Measurements from ENCODE around the gene RNF217.

RNF217 gene

GRCh38 chr6:124941259-124941658 lies 21.0 kb upstream of the RNF217 start:
- H3K4me1 ChIP-seq: no peaks in the 10 kb centered on the region
- H4K20me1 ChIP-seq: no peaks in the 10 kb centered on the region
- no peak overlapping the region for H3K4me3 ChIP-seq
- no peaks in the 10 kb centered on the region for H3K9me3 ChIP-seq (replicated peaks in 1 of 11)
- no peak overlapping the region for H3K4me2 ChIP-seq
- H3K9ac ChIP-seq: no peak overlapping the region
- H3K27me3 ChIP-seq: no peaks in the 10 kb centered on the region
- no peak overlapping the region for H3K27ac ChIP-seq
- no peak for TF ChIP-seq Cebpa-rat (IDR thresholded peaks at IDR 0.05)
- H3K36me3 ChIP-seq: no peaks in the 10 kb centered on the region

- H3K4me1 ChIP-seq: no peaks in the 10 kb centered on the region
- TF ChIP-seq Cebpa-rat (IDR thresholded peaks at IDR 0.05): no peak
These were observed 18.6 kb upstream of the RNF217 start for GRCh38 chr6:124943658-124944057.

GRCh38 chr6:124947971-124948451 lies 14.2 kb upstream of the RNF217 start:
- no peak overlapping the region for H3K27ac ChIP-seq
- H3K36me3 ChIP-seq: no peaks in the 10 kb centered on the region
- no peaks in the 10 kb centered on the region for H3K9me3 ChIP-seq (replicated peaks in 1 of 11)
- H4K20me1 ChIP-seq: no peaks in the 10 kb centered on the region
- H3K9ac ChIP-seq: no peak overlapping the region
- H3K4me1 ChIP-seq: no peaks in the 10 kb centered on the region
- no peaks in the 10 kb centered on the region for H3K27me3 ChIP-seq
- H3K4me2 ChIP-seq: no peak overlapping the region
- TF ChIP-seq Cebpa-rat (IDR thresholded peaks at IDR 0.05): no peak
- H3K4me3 ChIP-seq: no peak overlapping the region

More at GRCh38 chr6:124943658-124944057, 18.6 kb upstream of the RNF217 start:
- H3K27ac ChIP-seq: no peak overlapping the region
- no peak overlapping the region for H3K4me2 ChIP-seq
- H3K27me3 ChIP-seq: no peaks in the 10 kb centered on the region
- H3K9ac ChIP-seq: no peak overlapping the region
- H4K20me1 ChIP-seq: no peaks in the 10 kb centered on the region
- H3K9me3 ChIP-seq (replicated peaks in 1 of 11): no peaks in the 10 kb centered on the region
- H3K4me3 ChIP-seq: no peak overlapping the region
- H3K36me3 ChIP-seq: no peaks in the 10 kb centered on the region

DNA sequence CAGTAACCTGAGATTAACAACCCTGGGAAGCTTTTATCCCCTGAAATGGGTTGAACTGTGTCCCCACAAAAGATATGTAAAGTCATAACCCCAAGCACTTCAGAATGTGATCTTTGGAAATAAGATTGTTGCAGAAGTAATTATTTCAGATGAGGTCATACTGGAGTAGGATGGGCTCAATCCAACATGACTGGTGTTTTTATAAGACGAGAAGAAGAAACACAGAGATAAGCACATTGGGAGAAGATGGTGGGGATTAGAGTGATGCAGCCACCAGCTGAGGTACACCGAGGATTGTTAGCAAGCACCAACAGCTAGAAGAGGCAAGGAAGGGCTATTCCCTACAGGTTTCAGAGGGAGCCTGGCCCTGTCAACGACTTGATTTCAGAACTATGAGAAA lies 12.5 kb upstream of the RNF217 start:
- H3K36me3 ChIP-seq: no peaks in the 10 kb centered on the region
- no peak overlapping the region for H3K4me2 ChIP-seq
- no peak overlapping the region for H3K4me3 ChIP-seq
- no peak overlapping the region for H3K9ac ChIP-seq
- no peaks in the 10 kb centered on the region for H3K27me3 ChIP-seq
- H3K4me1 ChIP-seq: peaks cover 0 to 5% (median 0%) of the 10 kb centered on the region in 10 experiments; a peak in 2 of 20 replicates
- TF ChIP-seq Cebpa-rat (IDR thresholded peaks at IDR 0.05): no peak
- no peaks in the 10 kb centered on the region for H3K9me3 ChIP-seq (replicated peaks in 1 of 11)
- H3K27ac ChIP-seq: no peak overlapping the region
- no peaks in the 10 kb centered on the region for H4K20me1 ChIP-seq

DNA sequence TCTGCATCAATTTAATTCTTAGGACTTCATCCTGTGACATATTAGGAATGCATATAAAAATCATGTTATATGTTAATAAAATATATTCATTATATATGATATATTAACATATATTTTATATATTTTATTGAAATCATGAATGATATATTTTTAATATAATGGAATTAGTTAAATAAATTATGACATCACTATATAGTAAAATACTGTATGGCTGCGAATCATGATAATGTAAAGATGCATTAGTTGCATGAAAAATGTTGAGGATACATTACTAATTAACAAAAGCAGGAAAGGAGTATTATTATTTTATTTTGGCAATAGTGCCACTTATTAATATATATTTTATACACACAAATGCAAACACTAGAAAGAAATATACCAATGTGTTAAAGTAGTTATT lies 8.4 kb upstream of the RNF217 start:
- no peak for TF ChIP-seq Cebpa-rat (IDR thresholded peaks at IDR 0.05)
- Histone ChIP-seq H3K4me3 (no peak overlapping the region), H3K9ac (no peak overlapping the region), H3K4me1 (peaks cover 0 to 16% (median 6%) of the 10 kb centered on the region in 10 experiments; a peak in 10 of 20 replicates), H4K20me1 (no peaks in the 10 kb centered on the region), H3K9me3 (replicated peaks in 1 of 11) (peaks cover 0 to 7% (median 0%) of the 10 kb centered on the region in 11 experiments; a peak in 2 of 22 replicates), H3K27me3 (no peaks in the 10 kb centered on the region), H3K36me3 (no peaks in the 10 kb centered on the region), H3K4me2 (no peak overlapping the region; a peak in 1 of 22 replicates), H3K27ac (no peak overlapping the region)

GRCh38 chr6:124955108-124955856 lies 7.0 kb upstream of the RNF217 start:
- H3K9me3 ChIP-seq (replicated peaks in 1 of 11): peaks cover 0 to 7% (median 0%) of the 10 kb centered on the region in 11 experiments; a peak in 2 of 22 replicates
- no peak overlapping the region for H3K9ac ChIP-seq
- no peaks in the 10 kb centered on the region for H3K36me3 ChIP-seq
- H3K4me1 ChIP-seq: peaks cover 0 to 28% (median 9%) of the 10 kb centered on the region in 10 experiments; a peak in 10 of 20 replicates
- no peak overlapping the region for H3K4me3 ChIP-seq
- no peaks in the 10 kb centered on the region for H4K20me1 ChIP-seq
- H3K27ac ChIP-seq: no peak overlapping the region
- H3K4me2 ChIP-seq: no peak overlapping the region
- no peak for TF ChIP-seq Cebpa-rat (IDR thresholded peaks at IDR 0.05)
- H3K27me3 ChIP-seq: no peaks in the 10 kb centered on the region

- H3K4me2 ChIP-seq: no peak overlapping the region
- H3K9ac ChIP-seq: no peak overlapping the region
- H4K20me1 ChIP-seq: no peaks in the 10 kb centered on the region
- H3K36me3 ChIP-seq: no peaks in the 10 kb centered on the region
- peaks cover 0 to 7% (median 0%) of the 10 kb centered on the region in 11 experiments; a peak in 2 of 22 replicates for H3K9me3 ChIP-seq (replicated peaks in 1 of 11)
- H3K27ac ChIP-seq: no peak overlapping the region
- H3K27me3 ChIP-seq: no peaks in the 10 kb centered on the region
- H3K4me3 ChIP-seq: no peak overlapping the region
- no peak for TF ChIP-seq Cebpa-rat (IDR thresholded peaks at IDR 0.05)
- peaks cover 0 to 36% (median 14%) of the 10 kb centered on the region in 10 experiments; a peak in 12 of 20 replicates for H3K4me1 ChIP-seq
These were observed 6.2 kb upstream of the RNF217 start for GRCh38 chr6:124956018-124956417.

- Histone ChIP-seq H3K4me2 (peak overlapping the region in 3 of 11 experiments; percentile 33 to 58 (median 38); a peak in 4 of 22 replicates), H3K4me3 (no peak overlapping the region), H4K20me1 (no peaks in the 10 kb centered on the region), H3K4me1 (peaks cover 0 to 55% (median 22%) of the 10 kb centered on the region in 10 experiments; a peak in 13 of 20 replicates), H3K9me3 (replicated peaks in 1 of 11) (peaks cover 0 to 23% (median 16%) of the 10 kb centered on the region in 11 experiments; a peak in 18 of 22 replicates), H3K27ac (no peak overlapping the region), H3K36me3 (no peaks in the 10 kb centered on the region), H3K9ac (no peak overlapping the region), H3K27me3 (no peaks in the 10 kb centered on the region)
- no peak for TF ChIP-seq Cebpa-rat (IDR thresholded peaks at IDR 0.05)
These were observed 4.1 kb upstream of the RNF217 start for GRCh38 chr6:124958149-124958548.

- no peaks in the 10 kb centered on the region for H3K27me3 ChIP-seq
- no peak for TF ChIP-seq Cebpa-rat (IDR thresholded peaks at IDR 0.05)
These were observed 3.4 kb upstream of the RNF217 start for GRCh38 chr6:124958759-124959354.

More at GRCh38 chr6:124958759-124959354, 3.4 kb upstream of the RNF217 start:
- no peak overlapping the region for H3K4me3 ChIP-seq
- peak overlapping the region in 3 of 11 experiments; percentile 33 to 58 (median 38); a peak in 6 of 22 replicates for H3K4me2 ChIP-seq
- H4K20me1 ChIP-seq: no peaks in the 10 kb centered on the region
- H3K27ac ChIP-seq: peak overlapping the region in 1 of 11 experiments; percentile 16; a peak in 1 of 22 replicates
- H3K36me3 ChIP-seq: no peaks in the 10 kb centered on the region
- peaks cover 0 to 26% (median 17%) of the 10 kb centered on the region in 11 experiments; a peak in 18 of 22 replicates for H3K9me3 ChIP-seq (replicated peaks in 1 of 11)
- H3K4me1 ChIP-seq: peaks cover 0 to 62% (median 22%) of the 10 kb centered on the region in 10 experiments; a peak in 13 of 20 replicates
- H3K9ac ChIP-seq: no peak overlapping the region
